ENCODE data around the gene RNF217. TPM values are rescaled to one million over a fixed set of nuclear protein-coding genes. Genes with fewer than 3 reads are reported as not detected.

Gene RNF217
- total and polyA plus RNA-seq, 2 of the 8 experiments (the other 6 are each of a cell fraction or from before 2014, with no cell fraction given) = 2.0 to 8.9 TPM

GRCh38 chr6:124987999-124988591, 25.9 kb downstream of the RNF217 start:
- Histone ChIP-seq H2BK12ac (ENCODE audit: low read depth, low read length) (no peak overlapping the region), H3K4me2 (ENCODE audit: insufficient read depth in 1 of 2, low read depth in 2 of 2, low read length in 2 of 2) (no peak overlapping the region), H3K18ac (ENCODE audit: extremely low read depth, low read length) (no peak overlapping the region), H2BK15ac (ENCODE audit: low read length) (no peak overlapping the region), H2BK120ac (replicated peaks; ENCODE audit: low read depth, low read length) (no peak overlapping the region), H3K23me2 (ENCODE audit: low read depth, low read length) (no peaks in the 10 kb centered on the region), H3K4me1 (replicated peaks in 1 of 4; ENCODE audit: control insufficient read depth in 3 of 4, insufficient read depth in 4 of 4, low read length in 3 of 4) (peaks cover 0 to 3% (median 0%) of the 10 kb centered on the region in 4 experiments; a peak in 1 of 7 replicates), H3K79me2 (ENCODE audit: control insufficient read depth in 1 of 2, insufficient read depth in 2 of 2, low read length in 2 of 2) (no peaks in the 10 kb centered on the region), H2BK5ac (ENCODE audit: low read depth, low read length) (no peak overlapping the region), H2AFZ (ENCODE audit: low read length) (no peak overlapping the region), H3K27me3 (replicated peaks in 1 of 4; ENCODE audit: control insufficient read depth in 3 of 4, extremely low read depth in 1 of 4, insufficient read depth in 3 of 4, low read length in 3 of 4) (no peaks in the 10 kb centered on the region), H4K20me1 (replicated peaks in 1 of 2; ENCODE audit: control insufficient read depth in 1 of 2, insufficient read depth in 2 of 2, low read length in 2 of 2) (no peaks in the 10 kb centered on the region), H3K4me3 (ENCODE audit: extremely low read depth in 1 of 4, insufficient read depth in 2 of 4, low read depth in 3 of 4, low read length in 4 of 4) (no peak overlapping the region), H3K14ac (ENCODE audit: insufficient read length) (no peak overlapping the region), H3K27ac (ENCODE audit: low read depth, low read length) (no peak overlapping the region), H4K91ac (replicated peaks; ENCODE audit: insufficient read length, low read length) (no peak overlapping the region), H4K8ac (ENCODE audit: extremely low read depth, insufficient read depth, low read length) (no peak overlapping the region), H3K4ac (replicated peaks; ENCODE audit: insufficient read length, low read depth, low read length) (no peak overlapping the region), H3K23ac (ENCODE audit: insufficient read length) (no peak overlapping the region), H2AK5ac (ENCODE audit: low read depth, low read length) (no peak overlapping the region), H3K79me1 (ENCODE audit: low read depth, low read length) (no peaks in the 10 kb centered on the region; the same call in 1 of the 2 replicates), H4K5ac (ENCODE audit: insufficient read length, low read depth, low read length) (no peak overlapping the region), H2BK20ac (ENCODE audit: low read length) (no peak overlapping the region), H3K56ac (replicated peaks; ENCODE audit: insufficient read length, low read depth, low read length) (no peak overlapping the region), H3K36me3 (ENCODE audit: control insufficient read depth in 2 of 4, insufficient read depth in 4 of 4, low read length in 3 of 4) (no peaks in the 10 kb centered on the region), H3K9me3 (ENCODE audit: insufficient read depth in 2 of 2, low read depth in 1 of 2, low read length in 1 of 2) (0 out of 4 replicates have a peak, but pooled peaks cover 0 to 3% of the 10 kb centered on the region in 2 experiments), H3K9ac (replicated peaks in 1 of 4; ENCODE audit: extremely low read depth in 1 of 4, low read depth in 3 of 4, low read length in 3 of 4) (no peak overlapping the region)
- CTCF ChIA-PET (ENCODE audit: partially characterized antibody) = interaction anchor here (1.1 to 1.5 kb wide), 5 partner anchors 10 to 166 kb away, joined by 3 to 5 read pairs (median 3); partner anchors contain the start of gene TPD52L1
- DNase-seq (ENCODE audit: low read depth in 1 of 2, low spot score in 2 of 2) = no peak
- POLR2A ChIA-PET (ENCODE audit: partially characterized antibody) = no interaction called here
- no peak for FAIRE-seq
- WGBS, 2 experiments (ENCODE audit: extremely low coverage in 1 of 2, insufficient coverage in 1 of 2, insufficient read length in 1 of 2, insufficient replicate concordance in 2 of 2, low coverage in 1 of 2, low lambda C conversion rate in 2 of 2, missing lambda C conversion rate in 1 of 2) = 99% methylated on average over 9 of the region's 9 CpGs; no CpG with 5 or more reads in 1 of the 2 experiments
- TF ChIP-seq ZNF274 (IDR thresholded peaks at IDR 0.05; ENCODE audit: borderline replicate concordance, extremely low read depth, low read length) = no peak
- TF ChIP-seq RNF2 (IDR thresholded peaks at IDR 0.05; ENCODE audit: borderline replicate concordance, low read depth, low read length, missing control alignments, poor library complexity, severe bottlenecking) = no peak
- no peak for TF ChIP-seq CHD1 (IDR thresholded peaks at IDR 0.05; ENCODE audit: low read depth, low read length)
- TF ChIP-seq YY1 (IDR thresholded peaks at IDR 0.05; ENCODE audit: low read depth, low read length) = no peak
- no peak for TF ChIP-seq USF2 (IDR thresholded peaks at IDR 0.05; ENCODE audit: low read length)
- no peak for TF ChIP-seq HDAC6 (IDR thresholded peaks at IDR 0.05; ENCODE audit: low read depth, low read length)
- TF ChIP-seq BACH1 (IDR thresholded peaks at IDR 0.05; ENCODE audit: low read length) = no peak
- no peak for TF ChIP-seq RXRA (IDR thresholded peaks at IDR 0.05; ENCODE audit: insufficient read depth, low read depth, low read length)
- no peak for TF ChIP-seq EZH2 (IDR thresholded peaks at IDR 0.05; ENCODE audit: low read depth, low read length, severe bottlenecking)
- no peak for TF ChIP-seq JUN (IDR thresholded peaks at IDR 0.05; ENCODE audit: low read depth, low read length)
- TF ChIP-seq NRF1 (IDR thresholded peaks at IDR 0.05; ENCODE audit: low read depth, low read length) = no peak

All from H1 (cell line).